Measurements from ENCODE around the gene KCNMA1. TPM values are rescaled to one million over a fixed set of nuclear protein-coding genes. Genes with fewer than 3 reads are reported as not detected.

Gene KCNMA1
- total and polyA plus RNA-seq, 8 donors: 0.92 to 155 (median 54.3) TPM

GRCh38 chr10:77504873-77505257 is 132.7 kb downstream of the KCNMA1 start:
- Histone ChIP-seq H3K4me1 (peaks cover 0 to 24% (median 9%) of the 10 kb centered on the region in 4 donors), H3K36me3 (no peaks in the 10 kb centered on the region), H3K9me3 (no peaks in the 10 kb centered on the region), H3K27ac (no peak overlapping the region), H3K27me3 (no peaks in the 10 kb centered on the region), H3K4me3 (no peak overlapping the region)
- WGBS, 5 donors: 40 to 58% (median 45%) methylated on average over 4 of the region's 4 CpGs
- intact Hi-C loops (cut with DNase I; ENCODE audit: low total_unique reads): no loop called here
- TF ChIP-seq POLR2AphosphoS5 (IDR thresholded peaks at IDR 0.05) (no peak), CTCF (IDR thresholded peaks at IDR 0.05) (no peak), POLR2A (IDR thresholded peaks at IDR 0.05) (no peak), EP300 (IDR thresholded peaks at IDR 0.05) (no peak)
- peak in 1 of 2 donors; percentile 67 for DNase-seq

DNA sequence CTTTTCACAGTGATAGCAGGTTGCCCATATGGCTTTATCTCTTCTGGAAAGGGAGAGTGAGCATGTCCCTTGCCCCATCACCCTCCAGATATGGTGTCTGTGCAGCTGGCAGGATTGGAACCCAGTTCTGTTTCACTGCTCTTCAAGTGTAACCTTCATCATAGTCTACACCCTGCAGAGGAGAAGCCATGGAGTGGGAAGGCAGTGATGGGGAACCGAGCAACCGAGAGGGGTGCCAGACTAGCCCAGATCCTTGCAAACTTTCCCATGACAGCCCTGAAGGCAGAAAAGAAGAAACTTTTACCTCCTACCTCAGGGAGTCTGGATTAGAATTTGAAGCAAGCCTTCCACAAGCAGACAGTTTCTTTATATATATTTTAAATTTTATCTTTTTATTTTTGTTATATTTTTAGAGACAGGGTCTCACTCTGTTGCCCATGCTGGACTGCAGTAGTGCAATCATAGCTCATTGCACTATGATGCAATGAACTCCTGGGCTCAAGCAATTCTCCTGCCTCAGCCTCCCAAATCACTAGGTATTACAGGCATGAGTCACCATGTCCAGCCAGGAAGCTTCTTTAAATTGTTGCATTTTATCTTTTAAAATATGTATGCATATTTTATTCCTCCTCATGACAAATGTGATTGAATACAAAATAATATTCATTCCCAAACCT is 133.3 kb downstream of the KCNMA1 start:
- WGBS, 5 donors: 70 to 94% (median 92%) methylated on average over 2 of the region's 2 CpGs
- no peaks in the 10 kb centered on the region for H3K36me3 ChIP-seq
- peaks cover 0 to 23% (median 9%) of the 10 kb centered on the region in 4 donors for H3K4me1 ChIP-seq
- no peaks in the 10 kb centered on the region for H3K27me3 ChIP-seq
- no peak for DNase-seq
- H3K4me3 ChIP-seq: no peak overlapping the region
- TF ChIP-seq CTCF (IDR thresholded peaks at IDR 0.05) (no peak), POLR2A (IDR thresholded peaks at IDR 0.05) (no peak), POLR2AphosphoS5 (IDR thresholded peaks at IDR 0.05) (no peak), EP300 (IDR thresholded peaks at IDR 0.05) (no peak)
- H3K9me3 ChIP-seq: no peaks in the 10 kb centered on the region
- no peak overlapping the region for H3K27ac ChIP-seq
- intact Hi-C loops (cut with DNase I; ENCODE audit: low total_unique reads): no loop called here

DNA sequence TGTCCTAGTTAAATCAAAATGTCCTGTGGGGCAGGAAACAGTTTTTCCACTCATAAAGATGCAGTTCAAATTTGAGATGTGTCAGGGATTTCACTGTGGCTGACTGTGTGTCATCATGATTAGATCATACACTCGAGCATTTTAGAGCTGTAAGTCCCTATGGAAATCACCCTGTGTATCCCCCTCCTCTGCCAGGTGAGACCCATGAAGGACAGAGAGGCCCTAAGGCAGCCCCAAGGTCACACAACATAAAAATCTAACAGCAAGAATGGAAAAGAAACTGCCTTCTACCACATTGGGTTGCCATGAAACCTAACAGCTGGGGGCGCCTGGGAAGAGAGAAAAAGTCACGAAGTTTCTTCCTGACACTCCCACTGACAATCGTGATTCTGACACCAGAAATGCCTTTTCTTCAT is 135.8 kb downstream of the KCNMA1 start:
- Histone ChIP-seq H3K27me3 (no peaks in the 10 kb centered on the region), H3K36me3 (no peaks in the 10 kb centered on the region), H3K9me3 (no peaks in the 10 kb centered on the region), H3K4me3 (no peak overlapping the region), H3K27ac (peak overlapping the region in 1 of 5 donors; percentile 35), H3K4me1 (peaks cover 7 to 41% (median 17%) of the 10 kb centered on the region in 4 donors)
- no peak for TF ChIP-seq POLR2A (IDR thresholded peaks at IDR 0.05)
- no peak for TF ChIP-seq CTCF (IDR thresholded peaks at IDR 0.05)
- WGBS, 5 donors: 53 to 65% (median 62%) methylated on average over 4 of the region's 4 CpGs
- intact Hi-C loops (cut with DNase I; ENCODE audit: low total_unique reads): no loop called here
- no peak for DNase-seq

- 49 to 83% (median 61%) methylated on average over 1 to 7 of the region's 7 CpGs for WGBS, 5 donors
- intact Hi-C loops (cut with DNase I; ENCODE audit: low total_unique reads): no loop called here
- no peaks in the 10 kb centered on the region for H3K9me3 ChIP-seq
- peaks cover 7 to 46% (median 17%) of the 10 kb centered on the region in 4 donors for H3K4me1 ChIP-seq
- peak overlapping the region in 1 of 5 donors; percentile 35 for H3K27ac ChIP-seq
- no peaks in the 10 kb centered on the region for H3K36me3 ChIP-seq
- H3K27me3 ChIP-seq: no peaks in the 10 kb centered on the region
- TF ChIP-seq EP300 (IDR thresholded peaks at IDR 0.05) (no peak), POLR2A (IDR thresholded peaks at IDR 0.05) (no peak)
- peak in 1 of 2 donors; percentile 82 for DNase-seq
- H3K4me3 ChIP-seq: no peak overlapping the region
Observed at GRCh38 chr10:77501152-77501845, 136.3 kb downstream of the KCNMA1 start.

GRCh38 chr10:77500754-77501151 is 136.9 kb downstream of the KCNMA1 start:
- peaks cover 7 to 52% (median 17%) of the 10 kb centered on the region in 4 donors for H3K4me1 ChIP-seq
- WGBS, 5 donors: 76 to 90% (median 87%) methylated on average over 4 of the region's 4 CpGs

More at GRCh38 chr10:77500754-77501151, 136.9 kb downstream of the KCNMA1 start:
- H3K9me3 ChIP-seq: no peaks in the 10 kb centered on the region
- H3K27ac ChIP-seq: no peak overlapping the region
- H3K27me3 ChIP-seq: no peaks in the 10 kb centered on the region
- intact Hi-C loops (cut with DNase I; ENCODE audit: low total_unique reads): no loop called here
- no peaks in the 10 kb centered on the region for H3K36me3 ChIP-seq
- no peak for DNase-seq
- TF ChIP-seq POLR2A (IDR thresholded peaks at IDR 0.05): no peak
- no peak for TF ChIP-seq CTCF (IDR thresholded peaks at IDR 0.05)
- no peak overlapping the region for H3K4me3 ChIP-seq
